Upper lobe of left lung (tissue), 6 donors: ENCODE data around the gene DACT1. TPM values are rescaled to one million over a fixed set of nuclear protein-coding genes. Genes with fewer than 3 reads are reported as not detected.
"Not testable (repeated sequence)": the region's sequence is repeated elsewhere in the genome, so short reads cannot be mapped to it uniquely, and the experiment has no call there.

Source experiments
- ATAC-seq, 2 donors: fragments of 200-7000 bp; cut with Tn5 transposase; one replicate each; pipeline ENCODE4 v1.9.1; 2022; ENCODE audit warnings: mild to moderate bottlenecking in 2 of 2, moderate library complexity in 2 of 2; ENCODE audit not compliant: low FRiP score in 2 of 2
- DNase-seq, 2 donors: peaks; one replicate each; pipeline ENCODE4 v3.0.0-alpha.2; 2019 to 2020
- H3K27ac ChIP-seq, 4 donors: fragments of 200-600 bp; sonication (generic); one replicate each; pipeline ENCODE4 v1.5.1; 2016 to 2019
- H3K27me3 ChIP-seq, 4 donors: fragments of 200-600 bp; sonication (generic); one replicate each; pipeline ENCODE4 v1.5.1; 2017 to 2019
- H3K36me3 ChIP-seq, 4 donors: fragments of 200-600 bp; sonication (generic); one replicate each; pipeline ENCODE4 v1.5.1; 2016 to 2019
- H3K4me1 ChIP-seq, 4 donors: fragments of 200-600 bp; sonication (generic); one replicate each; pipeline ENCODE4 v1.5.1; 2018 to 2019
- H3K4me3 ChIP-seq, 4 donors: fragments of 200-600 bp; sonication (generic); one replicate each; pipeline ENCODE4 v1.5.1; 2017 to 2019; ENCODE audit warnings: mild to moderate bottlenecking in 2 of 4, moderate library complexity in 1 of 4
- H3K9me3 ChIP-seq, 4 donors: fragments of 200-600 bp; sonication (generic); one replicate each; pipeline ENCODE4 v1.5.1; 2018 to 2019
- CTCF ChIP-seq, 6 experiments: fragments of 450-650 bp in 4 of 6; fragments of 200-600 bp in 2 of 6; sonication (generic) in 2 of 6; IDR thresholded peaks; one replicate each; pipeline ENCODE4 v1.5.1; 2016 to 2019; ENCODE audit warnings: antibody characterized with exemption in 6 of 6
- EP300 ChIP-seq, 4 donors: sonication (generic); formaldehyde crosslinking; IDR thresholded peaks; one replicate each; pipeline ENCODE4 v1.5.1; 2017; ENCODE audit warnings: antibody characterized with exemption in 4 of 4, control low read depth in 2 of 4
- POLR2A ChIP-seq, 4 donors: fragments of 450-650 bp; IDR thresholded peaks; one replicate each; pipeline ENCODE4 v1.5.1; 2016 to 2017; ENCODE audit warnings: antibody characterized with exemption in 4 of 4, mild to moderate bottlenecking in 2 of 4
- POLR2AphosphoS5 ChIP-seq, 2 donors: sonication (generic); formaldehyde crosslinking; IDR thresholded peaks; one replicate each; pipeline ENCODE4 v1.5.1; 2017; ENCODE audit warnings: antibody characterized with exemption in 2 of 2
- WGBS, 2 donors: methylation state at CpG; one replicate each; pipeline ENCODE4 v1.1.5; 2017 to 2018; 5-methylcytosine and 5-hydroxymethylcytosine counted together
- total RNA-seq, 6 donors: library from RNA; depleted of rRNA in 4 of 6; stranded (reverse); fragments of >200 nt in 4 of 6; gene quantifications; one replicate each; pipeline versions ENCODE4 v1.1.0 to v1.2.1, GENCODE V29; 2016 to 2021
- donor health status: DM: no; HTN: no; CAD: no; lungs with moderate emphysema.
- donor health status: DM: no; HTN: yes; CAD: no; lungs with severe emphysema.

DACT1 gene, protein sequence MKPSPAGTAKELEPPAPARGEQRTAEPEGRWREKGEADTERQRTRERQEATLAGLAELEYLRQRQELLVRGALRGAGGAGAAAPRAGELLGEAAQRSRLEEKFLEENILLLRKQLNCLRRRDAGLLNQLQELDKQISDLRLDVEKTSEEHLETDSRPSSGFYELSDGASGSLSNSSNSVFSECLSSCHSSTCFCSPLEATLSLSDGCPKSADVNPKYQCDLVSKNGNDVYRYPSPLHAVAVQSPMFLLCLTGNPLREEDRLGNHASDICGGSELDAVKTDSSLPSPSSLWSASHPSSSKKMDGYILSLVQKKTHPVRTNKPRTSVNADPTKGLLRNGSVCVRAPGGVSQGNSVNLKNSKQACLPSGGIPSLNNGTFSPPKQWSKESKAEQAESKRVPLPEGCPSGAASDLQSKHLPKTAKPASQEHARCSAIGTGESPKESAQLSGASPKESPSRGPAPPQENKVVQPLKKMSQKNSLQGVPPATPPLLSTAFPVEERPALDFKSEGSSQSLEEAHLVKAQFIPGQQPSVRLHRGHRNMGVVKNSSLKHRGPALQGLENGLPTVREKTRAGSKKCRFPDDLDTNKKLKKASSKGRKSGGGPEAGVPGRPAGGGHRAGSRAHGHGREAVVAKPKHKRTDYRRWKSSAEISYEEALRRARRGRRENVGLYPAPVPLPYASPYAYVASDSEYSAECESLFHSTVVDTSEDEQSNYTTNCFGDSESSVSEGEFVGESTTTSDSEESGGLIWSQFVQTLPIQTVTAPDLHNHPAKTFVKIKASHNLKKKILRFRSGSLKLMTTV
- total RNA-seq, result 1 to 10 TPM; 1.0 to 8.1 (median 4.5) TPM

GRCh38 chr14:58637391-58638230 lies at the start of gene DACT1:
DACT1 (plus strand) TSS chr14:58637962; CDS start chr14:58638203, 241 bp downstream.
- Histone ChIP-seq H3K27me3 (peaks cover 0 to 4% (median 0%) of the 10 kb centered on the region in 4 donors), H3K4me1 (peaks cover 16 to 37% (median 20%) of the 10 kb centered on the region in 4 donors), H3K4me3 (peak within 1 kb of the TSS; percentile 55 to 75 (median 73)), H3K9me3 (no peaks in the 10 kb centered on the region), H3K36me3 (peaks cover 0 to 8% (median 0%) of the 10 kb centered on the region in 4 donors), H3K27ac (peak within 1 kb of the TSS; percentile 64 to 88 (median 82))
- WGBS, 2 donors, result 0% methylated on average over 19 to 36 of the region's 94 CpGs
- peak; percentile 34 to 85 for ATAC-seq
- TF ChIP-seq EP300 (IDR thresholded peaks at IDR 0.05) (no peak), CTCF (IDR thresholded peaks at IDR 0.05) (peak in 2 of 6 experiments; percentile 43 to 61), POLR2A (IDR thresholded peaks at IDR 0.05) (peak in 2 of 4 donors; percentile 24 to 25)
- DNase-seq, result peak in 1 of 2 donors; percentile 93

- not testable (repeated sequence) for H3K4me3 ChIP-seq, H3K27me3 ChIP-seq, H3K27ac ChIP-seq, H3K4me1 ChIP-seq, H3K36me3 ChIP-seq, ATAC-seq, H3K9me3 ChIP-seq
- DNase-seq, result peak in 1 of 2 donors; percentile 53
- 88 to 94% methylated on average over 18 of the region's 18 CpGs for WGBS, 2 donors
These were observed 49.4 kb upstream of the DACT1 start for GRCh38 chr14:58588321-58588720.

- WGBS, 2 donors, result 85 to 96% methylated on average over 3 to 4 of the region's 4 CpGs
- H3K27ac ChIP-seq, result no peak overlapping the region
- TF ChIP-seq EP300 (IDR thresholded peaks at IDR 0.05), result no peak
- TF ChIP-seq POLR2A (IDR thresholded peaks at IDR 0.05), result no peak
- TF ChIP-seq POLR2AphosphoS5 (IDR thresholded peaks at IDR 0.05), result no peak
- no peak for TF ChIP-seq CTCF (IDR thresholded peaks at IDR 0.05)
- ATAC-seq (no peak), DNase-seq (no peak)
- no peak overlapping the region for H3K4me3 ChIP-seq
- no peaks in the 10 kb centered on the region for H3K36me3 ChIP-seq
- H3K4me1 ChIP-seq, result no peaks in the 10 kb centered on the region
- no peaks in the 10 kb centered on the region for H3K9me3 ChIP-seq
- H3K27me3 ChIP-seq, result no peaks in the 10 kb centered on the region
These were observed 43.8 kb upstream of the DACT1 start for GRCh38 chr14:58593977-58594376.

- no peak for DNase-seq
- Histone ChIP-seq H3K4me3 (no peak overlapping the region), H3K27me3 (no peaks in the 10 kb centered on the region), H3K27ac (no peak overlapping the region), H3K36me3 (no peaks in the 10 kb centered on the region), H3K4me1 (no peaks in the 10 kb centered on the region), H3K9me3 (no peaks in the 10 kb centered on the region)
- no peak for TF ChIP-seq POLR2AphosphoS5 (IDR thresholded peaks at IDR 0.05)
- TF ChIP-seq POLR2A (IDR thresholded peaks at IDR 0.05), result no peak
- TF ChIP-seq EP300 (IDR thresholded peaks at IDR 0.05), result no peak
- no peak for TF ChIP-seq CTCF (IDR thresholded peaks at IDR 0.05)
- no peak for ATAC-seq
- WGBS, 2 donors, result 86 to 89% methylated on average over 4 of the region's 4 CpGs
These were observed 40.7 kb upstream of the DACT1 start for GRCh38 chr14:58597041-58597440.
